GM18498 (cell line): Measurements from ENCODE around the gene CCDC85C.
A peak's percentile ranks its signal among the peaks of the same experiment; 100 is the strongest.

ENCODE experiments used
- ATAC-seq: cut with Tn5 transposase; IDR thresholded peaks from one replicate; pipeline ENCODE4 v1.9.1; 2021; ENCODE audit warnings: mild to moderate bottlenecking, moderate library complexity; ENCODE audit not compliant: unreplicated experiment

The CCDC85C gene

GRCh38 chr14:99524804-99525698, 79.0 kb downstream of the CCDC85C start:
- no peak for ATAC-seq

DNA sequence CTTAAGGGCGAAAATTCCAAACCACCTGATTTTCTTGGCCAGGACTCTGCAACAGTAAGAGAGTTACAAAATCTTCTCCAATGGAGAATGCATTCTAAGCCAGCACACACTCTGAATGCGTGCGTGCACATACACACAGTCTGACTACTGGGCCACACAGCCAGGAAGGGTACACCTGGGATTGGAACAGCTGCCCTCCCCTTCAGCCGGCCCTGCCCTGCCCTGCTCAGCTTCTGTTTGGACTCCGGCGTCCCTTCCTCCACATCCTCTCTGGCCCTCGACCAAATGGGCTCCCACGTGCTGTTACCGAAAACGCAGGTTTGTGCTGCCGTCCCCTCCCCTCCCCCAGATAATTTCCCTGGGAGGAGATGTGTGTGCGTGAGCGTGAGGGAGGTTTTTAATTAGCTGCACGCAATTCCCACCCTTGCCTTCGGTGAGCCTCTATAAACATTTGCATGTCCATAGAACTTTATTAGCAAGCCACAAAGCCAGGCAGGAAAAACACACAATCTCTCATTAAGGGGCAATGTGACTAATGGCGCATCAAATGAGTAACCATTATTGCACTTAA, 79.8 kb downstream of the CCDC85C start:
- no peak for ATAC-seq

GRCh38 chr14:99523704-99524055, 80.3 kb downstream of the CCDC85C start:
- no peak for ATAC-seq

DNA sequence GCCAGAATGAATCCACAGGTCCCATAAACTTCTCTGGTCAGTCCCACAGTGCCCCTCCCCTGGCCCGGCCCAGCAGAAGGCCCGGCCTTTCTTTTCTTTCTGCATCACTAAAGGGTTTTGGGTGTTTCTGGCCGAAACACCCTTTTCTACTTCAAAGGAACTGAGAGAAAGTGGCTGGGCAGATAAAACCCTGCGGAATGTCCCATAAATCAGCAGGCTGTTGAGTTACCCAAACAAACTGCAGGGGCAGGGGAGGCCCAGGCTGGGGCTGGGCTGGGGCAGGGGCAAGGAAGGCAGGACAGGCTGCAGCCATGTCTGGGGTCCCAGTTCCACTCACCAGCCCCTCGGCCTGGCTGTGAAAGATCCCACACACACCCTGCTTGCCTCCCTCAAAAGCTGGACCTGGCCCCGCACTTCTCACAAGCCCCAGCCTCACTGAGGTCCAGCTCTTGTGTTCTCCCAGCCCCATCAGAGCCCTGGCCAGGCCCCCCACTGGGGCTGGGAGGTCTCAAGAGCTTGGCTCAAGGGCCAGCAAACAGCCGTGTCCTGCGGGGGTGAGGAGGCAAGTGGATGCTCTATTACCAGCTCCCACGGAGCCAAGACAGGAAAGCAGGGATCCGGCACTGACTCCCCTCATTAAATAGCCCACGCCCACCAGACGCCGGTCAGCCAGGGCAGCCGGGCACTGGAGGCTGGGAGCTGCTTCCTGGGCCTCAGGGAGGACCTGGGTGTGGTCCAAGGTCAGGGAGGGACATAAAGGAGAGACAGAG, 80.9 kb downstream of the CCDC85C start:
- ATAC-seq = no peak

DNA sequence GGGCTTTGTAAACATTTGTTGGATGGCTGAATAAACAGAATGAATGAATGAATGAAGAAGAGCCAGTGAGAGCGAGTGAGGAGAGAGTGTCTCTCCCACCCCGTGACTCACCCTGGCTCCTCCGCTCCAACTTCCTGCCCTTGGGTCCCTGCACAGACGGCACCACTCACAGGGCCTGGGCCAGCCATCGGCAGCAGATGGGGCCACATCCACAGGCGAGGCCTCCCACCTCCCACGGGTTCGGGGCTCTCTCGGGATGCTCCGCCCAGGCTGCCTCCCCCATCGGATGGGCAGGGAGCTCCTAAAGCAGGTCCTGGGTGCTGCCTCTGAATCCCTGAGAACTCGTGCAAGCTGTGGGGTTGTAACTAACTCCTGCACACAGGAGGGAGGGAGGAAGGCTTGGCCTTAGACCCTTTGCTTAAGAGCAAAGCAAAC, 81.5 kb downstream of the CCDC85C start:
- ATAC-seq = no peak

GRCh38 chr14:99522025-99522401, 82.0 kb downstream of the CCDC85C start:
- no peak for ATAC-seq

GRCh38 chr14:99521176-99522024, 82.6 kb downstream of the CCDC85C start:
- no peak for ATAC-seq

GRCh38 chr14:99520571-99521081, 83.4 kb downstream of the CCDC85C start:
- ATAC-seq = no peak

DNA sequence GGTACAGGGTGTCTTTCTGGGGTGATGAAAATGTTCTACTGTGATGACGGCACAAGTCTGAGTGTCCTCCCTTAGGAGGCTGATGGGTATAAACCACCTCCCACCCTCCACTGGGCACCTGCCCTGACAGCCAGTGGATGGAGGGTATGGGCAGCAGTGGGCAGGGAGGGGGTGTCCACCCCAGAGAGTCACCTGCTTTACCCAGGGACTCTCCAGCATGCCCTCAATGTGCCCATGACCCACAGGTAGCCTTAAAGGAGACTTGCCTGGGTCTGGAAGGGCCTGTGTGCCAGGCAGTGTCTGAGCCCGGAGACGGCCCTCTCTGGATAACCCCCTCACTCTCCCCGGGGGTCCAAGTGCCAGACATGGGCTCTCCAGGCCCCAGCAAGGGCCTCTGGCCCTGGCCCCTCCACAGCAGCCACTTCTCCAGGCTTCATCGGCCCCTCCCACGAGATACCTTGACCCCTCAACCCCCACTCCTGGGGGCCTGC, 84.0 kb downstream of the CCDC85C start:
- ATAC-seq = no peak

- ATAC-seq = no peak
Observed at GRCh38 chr14:99519347-99519881, 84.6 kb downstream of the CCDC85C start.

- peak; percentile 74 for ATAC-seq
Observed at GRCh38 chr14:99518441-99519346, 85.3 kb downstream of the CCDC85C start.

DNA sequence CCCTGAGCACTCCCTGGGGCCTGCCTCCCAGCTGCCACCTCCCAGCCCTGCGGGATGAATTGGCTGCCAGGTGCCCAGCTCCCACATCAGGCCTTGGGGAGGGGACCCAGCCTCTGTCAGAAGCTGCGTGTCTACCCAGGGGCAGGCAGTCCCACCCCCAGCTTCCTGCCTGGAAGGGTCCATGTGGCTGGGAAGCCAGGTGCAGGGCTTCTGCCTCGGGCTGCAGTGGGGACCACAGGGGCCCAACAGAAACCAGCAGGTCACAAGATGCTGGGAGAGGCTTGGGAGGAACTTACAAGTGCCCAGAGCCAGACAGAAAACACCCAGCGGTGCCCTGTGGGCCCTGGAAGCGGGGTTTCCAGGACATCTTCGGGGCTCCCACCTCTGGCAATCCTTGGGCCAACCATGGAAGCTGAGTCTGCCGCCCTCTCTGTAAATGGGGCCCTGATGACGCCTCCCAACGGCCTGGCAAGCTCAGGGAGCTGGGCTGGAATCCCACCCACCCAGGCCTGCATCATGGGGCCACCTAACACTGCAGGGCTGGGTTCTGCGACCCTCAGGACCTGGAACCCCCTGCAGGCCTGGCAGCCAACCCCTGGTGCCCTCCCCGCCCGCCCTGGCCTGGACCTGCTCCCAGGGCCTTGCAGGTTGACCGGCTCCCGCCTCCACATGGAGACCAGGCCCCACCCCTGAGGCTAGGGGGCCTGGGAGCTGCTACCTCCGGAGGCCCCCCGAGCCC, 86.2 kb downstream of the CCDC85C start:
- peak; percentile 9 for ATAC-seq

DNA sequence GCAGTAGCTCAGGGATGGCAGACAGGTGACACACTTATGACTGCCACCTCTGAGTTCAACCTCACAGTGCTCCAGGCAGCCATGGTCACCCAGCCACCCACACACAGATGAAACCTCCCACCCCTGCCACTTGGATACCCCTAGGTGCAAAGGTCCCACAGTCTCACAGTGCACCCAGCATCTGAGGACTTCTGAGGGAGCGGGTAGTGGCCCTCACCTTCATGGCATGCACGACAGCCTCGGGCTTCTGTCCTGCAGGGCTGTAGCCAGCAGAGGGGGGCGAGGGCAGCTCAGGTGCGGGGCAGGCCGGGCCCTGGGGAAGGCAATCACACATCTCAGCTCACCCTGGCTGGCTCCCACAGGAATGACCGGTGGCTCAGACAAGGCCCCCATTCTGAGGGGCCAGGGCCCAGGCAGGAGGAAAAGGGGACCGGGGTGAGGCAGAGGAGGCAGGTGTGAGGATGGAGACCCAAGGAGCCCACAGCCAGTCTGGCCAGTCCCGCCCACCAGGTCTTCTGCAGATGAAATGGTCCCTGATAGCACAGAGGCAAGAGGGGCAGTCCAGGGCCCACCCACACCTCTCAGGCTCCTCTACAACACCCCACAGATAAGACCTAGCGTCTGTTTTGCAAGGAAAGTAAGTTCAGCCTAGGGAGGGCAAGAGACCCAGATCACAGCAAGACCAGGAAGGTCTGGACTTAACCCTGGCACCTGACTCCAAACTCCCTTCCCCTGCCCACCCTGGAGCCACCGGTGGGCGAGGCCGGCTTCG, 87.0 kb downstream of the CCDC85C start:
- no peak for ATAC-seq

- no peak for ATAC-seq
Observed at GRCh38 chr14:99516156-99516870, 87.7 kb downstream of the CCDC85C start.

DNA sequence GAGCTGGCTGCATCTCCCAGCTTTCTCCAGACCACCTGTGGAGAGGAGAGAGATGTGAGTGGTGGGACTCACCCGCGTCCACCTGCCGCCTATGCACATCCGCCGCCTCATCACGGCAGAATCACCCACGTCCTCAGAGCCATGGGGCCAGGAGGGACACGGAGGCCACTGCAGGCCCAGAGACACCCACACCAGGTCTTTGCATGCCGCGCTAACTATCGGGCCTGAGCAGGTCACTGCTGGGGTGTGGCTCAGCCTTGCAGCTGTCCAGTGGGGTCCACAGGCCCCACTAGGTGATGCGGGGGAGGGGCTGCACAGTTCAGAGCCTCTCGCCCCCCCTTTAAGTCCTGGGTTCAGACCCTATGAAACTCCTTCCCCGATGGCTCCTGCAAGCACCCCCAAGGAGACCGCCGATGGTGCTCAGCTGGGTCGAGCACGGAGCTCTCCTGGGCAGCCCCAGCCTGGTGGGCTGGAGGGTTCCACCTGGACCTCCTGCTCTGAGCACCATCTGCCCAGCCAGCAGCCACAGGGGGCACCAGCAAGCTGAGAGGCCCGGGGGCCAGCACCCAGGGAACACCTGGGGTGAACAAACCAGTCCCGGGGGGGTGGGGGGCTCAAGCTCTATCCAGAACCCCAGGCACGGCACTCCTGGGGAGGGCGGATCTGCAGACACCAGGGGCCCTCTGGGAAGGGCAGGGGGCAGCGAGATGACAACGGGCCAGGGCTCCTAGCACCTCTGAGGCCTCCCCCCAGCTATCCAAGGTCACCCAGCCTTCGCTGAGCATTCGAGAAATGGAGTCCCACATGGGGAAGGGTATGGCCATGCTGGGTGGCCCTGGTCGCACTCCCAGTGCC, 88.5 kb downstream of the CCDC85C start:
- ATAC-seq = no peak
